ENCODE results near the gene MAPK9. TPM values are rescaled to one million over a fixed set of nuclear protein-coding genes. Genes with fewer than 3 reads are reported as not detected.

MAPK9 gene
- total RNA-seq, 1 experiment from 2014 or later, result 43.4 TPM

DNA sequence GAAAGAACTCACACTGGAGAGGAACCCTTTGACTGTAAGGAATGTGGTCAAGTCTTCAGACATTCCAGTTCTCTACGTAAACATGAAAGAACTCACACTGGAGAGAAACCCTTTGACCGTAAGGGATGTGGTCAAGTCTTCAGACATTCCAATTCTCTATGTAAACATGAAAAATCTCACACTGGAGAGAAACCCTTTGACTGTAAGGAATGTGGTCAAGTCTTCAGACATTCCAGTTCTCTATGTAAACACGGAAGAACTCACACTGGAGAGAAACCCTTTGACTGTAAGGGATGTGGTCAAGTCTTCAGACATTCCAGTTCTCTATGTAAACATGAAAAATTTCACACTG lies 32.6 kb downstream of the MAPK9 start:
- intact Hi-C loops (cut with micrococcal nuclease), result no loop called here
- CTCF ChIA-PET, result no interaction called here
- Histone ChIP-seq H3K27me3 (ENCODE audit: insufficient read depth, low read length) (no peaks in the 10 kb centered on the region), H3K36me3 (ENCODE audit: control insufficient read depth in 1 of 2, insufficient read depth in 2 of 2, low read length in 2 of 2) (peaks cover 10 to 70% of the 10 kb centered on the region in 2 experiments), H3K9me2 (ENCODE audit: insufficient read depth) (no peaks in the 10 kb centered on the region), H3K9me3 (ENCODE audit: control insufficient read depth in 1 of 2, insufficient read depth in 1 of 2, low read depth in 1 of 2, low read length in 2 of 2) (peaks cover 52 to 72% of the 10 kb centered on the region in 2 experiments; a peak in 2 of 4 replicates), H3K4me1 (ENCODE audit: control insufficient read depth in 1 of 2, insufficient read depth in 2 of 2, low read length in 2 of 2) (no peaks in the 10 kb centered on the region), H2AFZ (ENCODE audit: low read depth, low read length, poor library complexity, severe bottlenecking) (no peak overlapping the region), H3K27ac (ENCODE audit: low read depth, low read length) (no peak overlapping the region), H3K4me2 (ENCODE audit: low read length) (no peak overlapping the region), H3K79me2 (ENCODE audit: insufficient read depth, low read length) (no peaks in the 10 kb centered on the region), H4K20me1 (ENCODE audit: insufficient read depth) (no peaks in the 10 kb centered on the region), H3K9ac (ENCODE audit: low read length) (no peak overlapping the region), H3K4me3 (replicated peaks in 1 of 2; ENCODE audit: low read depth in 1 of 2, low read length in 2 of 2) (no peak overlapping the region)
- POLR2A ChIA-PET, result no interaction called here
- no TSS peak for BruUV-seq (replicated peaks)
- DNase-seq (ENCODE audit: low read depth, low spot score), result no peak
- no peak for TF ChIP-seq ZFX (IDR thresholded peaks at IDR 0.05)
- peak; percentile 87 for TF ChIP-seq ZNF274 (IDR thresholded peaks at IDR 0.05; ENCODE audit: low read depth, low read length)
- RAD21 ChIA-PET (ENCODE audit: low non-redundant PET in 1 of 2, low total read pairs in 2 of 2, uncharacterized antibody in 2 of 2, unreplicated experiment in 2 of 2), result no interaction called here
- no peak for ATAC-seq

DNA sequence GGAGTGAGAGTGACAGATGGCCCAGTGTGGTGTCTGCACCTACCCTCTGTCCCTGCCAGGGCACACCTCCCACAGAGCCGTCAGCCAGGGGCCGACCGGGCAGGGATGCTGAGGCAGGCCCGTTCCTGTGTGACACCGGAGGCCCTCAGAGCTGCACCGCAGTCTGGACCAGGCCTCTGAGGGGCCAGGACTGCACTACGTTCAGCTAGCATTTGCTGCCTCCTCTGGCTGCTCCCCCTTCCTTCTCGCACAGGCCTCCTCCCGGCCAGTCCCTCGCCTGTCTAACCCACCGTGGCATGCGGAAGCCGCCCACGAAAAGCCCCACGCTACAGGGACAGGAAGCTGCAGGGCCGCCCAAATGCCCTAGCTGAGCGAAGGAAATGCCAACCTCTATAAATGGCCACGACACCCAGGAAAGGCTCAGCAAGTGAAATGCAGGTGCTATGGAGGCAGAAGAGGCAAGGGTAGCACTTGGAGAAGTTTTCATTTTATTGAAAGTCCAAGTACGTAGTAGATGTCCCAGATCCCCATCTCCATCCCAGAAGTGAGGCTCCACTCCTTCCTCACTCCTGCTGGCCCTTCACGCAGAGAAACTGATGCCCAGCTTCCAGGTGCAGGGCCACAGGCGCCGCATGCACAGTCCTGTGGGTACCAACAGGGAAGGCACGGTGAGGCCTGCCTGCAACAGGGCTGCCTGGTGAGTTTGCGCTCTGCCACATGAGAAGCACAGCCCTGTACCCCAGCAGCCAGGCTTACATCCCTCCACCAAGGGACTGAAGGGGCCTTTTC lies 38.7 kb downstream of the MAPK9 start:
- ChIA-PET POLR2A (no interaction called here), CTCF (no interaction called here), RAD21 (ENCODE audit: low non-redundant PET in 1 of 2, low total read pairs in 2 of 2, uncharacterized antibody in 2 of 2, unreplicated experiment in 2 of 2) (no interaction called here)
- Histone ChIP-seq H3K4me3 (replicated peaks in 1 of 2; ENCODE audit: low read depth in 1 of 2, low read length in 2 of 2) (no peak overlapping the region), H3K9me3 (ENCODE audit: control insufficient read depth in 1 of 2, insufficient read depth in 1 of 2, low read depth in 1 of 2, low read length in 2 of 2) (peaks cover 33 to 54% of the 10 kb centered on the region in 2 experiments; a peak in 2 of 4 replicates), H4K20me1 (ENCODE audit: insufficient read depth) (no peaks in the 10 kb centered on the region), H3K4me1 (ENCODE audit: control insufficient read depth in 1 of 2, insufficient read depth in 2 of 2, low read length in 2 of 2) (no peaks in the 10 kb centered on the region), H3K9me2 (ENCODE audit: insufficient read depth) (no peaks in the 10 kb centered on the region), H3K9ac (ENCODE audit: low read length) (no peak overlapping the region), H3K4me2 (ENCODE audit: low read length) (no peak overlapping the region), H3K27ac (ENCODE audit: low read depth, low read length) (no peak overlapping the region), H3K79me2 (ENCODE audit: insufficient read depth, low read length) (no peaks in the 10 kb centered on the region), H3K36me3 (ENCODE audit: control insufficient read depth in 1 of 2, insufficient read depth in 2 of 2, low read length in 2 of 2) (peaks cover 0 to 39% of the 10 kb centered on the region in 2 experiments; a peak in 3 of 4 replicates), H2AFZ (ENCODE audit: low read depth, low read length, poor library complexity, severe bottlenecking) (no peak overlapping the region), H3K27me3 (ENCODE audit: insufficient read depth, low read length) (no peaks in the 10 kb centered on the region)
- intact Hi-C loops (cut with micrococcal nuclease), result no loop called here
- peak; percentile 71 for TF ChIP-seq CBX3 (IDR thresholded peaks at IDR 0.05; ENCODE audit: low read depth)
- no peak for TF ChIP-seq TCF7L2 (IDR thresholded peaks at IDR 0.05; ENCODE audit: borderline replicate concordance, extremely low read depth, insufficient read depth, insufficient read length)
- ATAC-seq (no peak; the same call in 1 of the 2 replicates), DNase-seq (ENCODE audit: low read depth, low spot score) (no peak)
- BruUV-seq (replicated peaks), result no TSS peak

Data from HCT116 (cell line).